Transverse colon (tissue), 4 donors: ENCODE measurements around the gene ADM. TPM values are rescaled to one million over a fixed set of nuclear protein-coding genes. Genes with fewer than 3 reads are reported as not detected.
A peak's percentile ranks its signal among the peaks of the same experiment; 100 is the strongest.

Experiments used
- DNase-seq: peaks from one replicate; pipeline ENCODE4 v3.0.0-alpha.2; 2019
- H3K27ac ChIP-seq, 4 donors: fragments of 200-600 bp; sonication (generic); 2 replicates each; pipeline ENCODE4 v1.5.1; 2016 to 2018; ENCODE audit warnings: inconsistent platforms in 4 of 4
- H3K27me3 ChIP-seq: fragments of 200-600 bp; sonication (generic); 2 replicates; pipeline ENCODE4 v1.5.1; 2017; ENCODE audit warnings: inconsistent platforms
- H3K36me3 ChIP-seq, 4 donors: fragments of 200-600 bp; sonication (generic); 2 replicates each; pipeline ENCODE4 v1.5.1; 2017 to 2019; ENCODE audit warnings: inconsistent platforms in 4 of 4
- H3K4me1 ChIP-seq, 4 donors: fragments of 200-600 bp; sonication (generic); 2 replicates each; pipeline ENCODE4 v1.5.1; 2017 to 2020; ENCODE audit warnings: inconsistent platforms in 4 of 4
- H3K4me3 ChIP-seq, 4 donors: fragments of 200-600 bp; sonication (generic); 1 replicate in 1 of 4; 2 replicates in 3 of 4; pipeline versions ENCODE4 v1.5.1 to v1.6.1; 2017 to 2019; ENCODE audit warnings: inconsistent platforms in 4 of 4
- H3K9me3 ChIP-seq, 2 donors: fragments of 200-600 bp; sonication (generic); 2 replicates each; pipeline ENCODE4 v1.5.1; 2017 to 2019; ENCODE audit warnings: inconsistent platforms in 2 of 2
- CTCF ChIP-seq, 5 experiments: fragments of 200-600 bp in 3 of 5; fragments of 450-650 bp in 2 of 5; sonication (generic) in 3 of 5; IDR thresholded peaks; 1 replicate in 2 of 5; 2 replicates in 3 of 5; pipeline ENCODE4 v1.5.1; 2016 to 2017; ENCODE audit warnings: antibody characterized with exemption in 5 of 5, inconsistent platforms in 3 of 5, mild to moderate bottlenecking in 2 of 5, moderate library complexity in 1 of 5
- EP300 ChIP-seq: sonication (generic); formaldehyde crosslinking; IDR thresholded peaks from one replicate; pipeline ENCODE4 v1.6.1; 2017; ENCODE audit warnings: antibody characterized with exemption, low read depth
- POLR2A ChIP-seq: fragments of 450-650 bp; IDR thresholded peaks from one replicate; pipeline ENCODE4 v1.6.1; 2016; ENCODE audit warnings: antibody characterized with exemption, mild to moderate bottlenecking, moderate library complexity
- POLR2AphosphoS5 ChIP-seq, 3 donors: sonication (generic); formaldehyde crosslinking; IDR thresholded peaks; one replicate each; pipeline ENCODE4 v1.6.1; 2016; ENCODE audit warnings: antibody characterized with exemption in 3 of 3
- WGBS, 2 donors: methylation state at CpG; one replicate each; pipeline ENCODE4 v1.1.5; 2018; ENCODE audit warnings: low coverage in 1 of 2; 5-methylcytosine and 5-hydroxymethylcytosine counted together
- in situ Hi-C, 4 donors: fragments of 200-750 bp; cut with MboI; loops; one replicate each; pipeline versions ENCODE4 v1.15.0 to v1.15.1; 2017; ENCODE audit warnings: low sequenced_read_pairs in 3 of 4, low pct_ligation_motif_present in 1 of 4, low pct_unique_long_range_greater_than_20kb in 1 of 4
- intact Hi-C: fragments of 100-400 bp; cut with DNase I; formaldehyde crosslinking; loops from one replicate; pipeline ENCODE4 v1.15.1; 2023; ENCODE audit warnings: low total_unique reads
- total RNA-seq, 4 donors: library from RNA; depleted of rRNA; stranded (reverse); fragments of >200 nt; gene quantifications; one replicate each; pipeline ENCODE4 v1.1.0, GENCODE V29; 2016

Gene ADM
- total RNA-seq, 4 donors from 2014 or later = 51.9 to 235 (median 157) TPM

- no peak for TF ChIP-seq CTCF (IDR thresholded peaks at IDR 0.05)
- TF ChIP-seq POLR2AphosphoS5 (IDR thresholded peaks at IDR 0.05) = peak in 1 of 3 donors; percentile 47
- TF ChIP-seq EP300 = no peak
- H3K27ac ChIP-seq = peak overlapping the region; percentile 69 to 81 (median 74)
- no peaks in the 10 kb centered on the region for H3K27me3 ChIP-seq
- DNase-seq = no peak
- in situ Hi-C loops (loop anchor here in 1 of 4 donors (10.0 kb wide), 1 partner anchor 572 kb away; no protein-coding TSS in a partner anchor), intact Hi-C loops (no loop called here)
- no peaks in the 10 kb centered on the region for H3K9me3 ChIP-seq
- no peak overlapping the region for H3K4me3 ChIP-seq
- H3K36me3 ChIP-seq = no peaks in the 10 kb centered on the region
- H3K4me1 ChIP-seq = peaks cover 14 to 58% (median 39%) of the 10 kb centered on the region in 4 donors
These were observed 22.4 kb downstream of the ADM start for GRCh38 chr11:10327254-10327653.

GRCh38 chr11:10328314-10329098, 23.6 kb downstream of the ADM start:
- no peak for DNase-seq
- H3K4me3 ChIP-seq = no peak overlapping the region
- in situ Hi-C loops = loop anchor here in 1 of 4 donors (10.0 kb wide), 1 partner anchor 574 kb away; no protein-coding TSS in a partner anchor
- H3K27ac ChIP-seq = peak overlapping the region; percentile 69 to 81 (median 74)
- no peaks in the 10 kb centered on the region for H3K27me3 ChIP-seq
- H3K4me1 ChIP-seq = peaks cover 5 to 47% (median 30%) of the 10 kb centered on the region in 4 donors
- TF ChIP-seq POLR2AphosphoS5 (IDR thresholded peaks at IDR 0.05) = no peak
- TF ChIP-seq EP300 = no peak
- TF ChIP-seq CTCF (IDR thresholded peaks at IDR 0.05) = no peak
- TF ChIP-seq POLR2A = no peak
- 39 to 54% methylated on average over 2 to 3 of the region's 3 CpGs for WGBS, 2 donors
- H3K9me3 ChIP-seq = no peaks in the 10 kb centered on the region
- intact Hi-C loops = no loop called here
- H3K36me3 ChIP-seq = no peaks in the 10 kb centered on the region

- peak overlapping the region in 3 of 4 donors; percentile 69 to 81 (median 70) for H3K27ac ChIP-seq
These were observed 24.5 kb downstream of the ADM start for GRCh38 chr11:10329356-10329755.

More at GRCh38 chr11:10329356-10329755, 24.5 kb downstream of the ADM start:
- in situ Hi-C loops (loop anchor here in 1 of 4 donors (10.0 kb wide), 1 partner anchor 575 kb away; no protein-coding TSS in a partner anchor), intact Hi-C loops (no loop called here)
- no peaks in the 10 kb centered on the region for H3K27me3 ChIP-seq
- DNase-seq = no peak
- H3K9me3 ChIP-seq = no peaks in the 10 kb centered on the region
- no peaks in the 10 kb centered on the region for H3K36me3 ChIP-seq
- peaks cover 5 to 41% (median 30%) of the 10 kb centered on the region in 4 donors for H3K4me1 ChIP-seq
- WGBS, 2 donors = 100% methylated on average over 2 of the region's 2 CpGs; no CpG with 5 or more reads in 1 of the 2 donors
- TF ChIP-seq POLR2A (no peak), EP300 (no peak), POLR2AphosphoS5 (IDR thresholded peaks at IDR 0.05) (no peak), CTCF (IDR thresholded peaks at IDR 0.05) (no peak)
- no peak overlapping the region for H3K4me3 ChIP-seq
